CD4-positive, CD25-positive, alpha-beta regulatory T cell (primary cell): ENCODE data around the gene TFF1. TPM values are rescaled to one million over a fixed set of nuclear protein-coding genes. Genes with fewer than 3 reads are reported as not detected.

ENCODE experiments used
- ATAC-seq, 2 donors: fragments of 150-1000 bp; cut with Tn5 transposase; one replicate each; pipeline ENCODE4 v1.10.0; 2021; ENCODE audit warnings: low read depth in 2 of 2, moderate number of reproducible peaks in 2 of 2, moderate library complexity in 1 of 2
- DNase-seq, 3 donors: peaks; one replicate each; pipeline versions ENCODE4 v3.0.0 to v3.0.0-alpha.2; 2012 to 2022; ENCODE audit warnings: mixed read lengths in 1 of 3
- H3K27ac ChIP-seq: one replicate; pipeline ENCODE4 v1.7.0; 2013; ENCODE audit warnings: mild to moderate bottlenecking, low read length; ENCODE audit not compliant: insufficient read depth, poor library complexity, severe bottlenecking
- H3K27me3 ChIP-seq: one replicate; pipeline ENCODE4 v1.7.0; 2013; ENCODE audit warnings: low read length; ENCODE audit not compliant: control insufficient read depth, insufficient read depth
- H3K36me3 ChIP-seq: one replicate; pipeline ENCODE4 v1.7.0; 2013; ENCODE audit warnings: mild to moderate bottlenecking, low read length, moderate library complexity; ENCODE audit not compliant: control insufficient read depth, insufficient read depth
- H3K4me1 ChIP-seq: 2 replicates; pipeline ENCODE4 v1.7.0; 2013; ENCODE audit warnings: mild to moderate bottlenecking, low read length; ENCODE audit not compliant: insufficient read depth, control insufficient read depth, poor library complexity, severe bottlenecking
- H3K4me3 ChIP-seq: one replicate; pipeline ENCODE4 v1.7.0; 2013; ENCODE audit warnings: low read depth, mild to moderate bottlenecking, low read length, moderate library complexity
- H3K9me3 ChIP-seq, 2 experiments: 1 replicate in 1 of 2; 2 replicates in 1 of 2; pipeline ENCODE4 v1.7.0; 2013; ENCODE audit warnings: low read length in 2 of 2, mild to moderate bottlenecking in 1 of 2, moderate library complexity in 1 of 2; ENCODE audit not compliant: control insufficient read depth in 2 of 2
- H3K27ac Mint-ChIP-seq, 3 donors: one replicate each; pipeline ENCODE4 v1.8.0; 2020 to 2022; ENCODE audit warnings: mild to moderate bottlenecking in 3 of 3, mixed read lengths in 3 of 3, moderate library complexity in 2 of 3
- H3K27me3 Mint-ChIP-seq: one replicate; pipeline ENCODE4 v1.8.0; 2022; ENCODE audit warnings: mild to moderate bottlenecking, mixed read lengths
- H3K36me3 Mint-ChIP-seq: one replicate; pipeline ENCODE4 v1.8.0; 2020; ENCODE audit warnings: mixed read lengths
- H3K4me1 Mint-ChIP-seq, 4 donors: one replicate each; pipeline ENCODE4 v1.8.0; 2020 to 2022; ENCODE audit warnings: mixed read lengths in 4 of 4, mild to moderate bottlenecking in 1 of 4
- H3K4me3 Mint-ChIP-seq, 4 donors: one replicate each; pipeline ENCODE4 v1.8.0; 2020 to 2022; ENCODE audit warnings: mild to moderate bottlenecking in 4 of 4, mixed read lengths in 4 of 4, moderate library complexity in 3 of 4
- H3K9me3 Mint-ChIP-seq, 7 donors: one replicate each; pipeline ENCODE4 v1.8.0; 2020 to 2022; ENCODE audit warnings: mixed read lengths in 7 of 7, mild to moderate bottlenecking in 3 of 7, moderate library complexity in 2 of 7
- polyA plus RNA-seq, 4 donors: library from polyadenylated mRNA; unstranded; fragments of 300-500 nt; fragmentation: Illumina TruSeq; gene quantifications; one replicate each; pipeline ENCODE4 v1.2.3, GENCODE V29; 2021
- total RNA-seq: library from RNA; stranded (reverse); gene quantifications from one replicate; pipeline ENCODE4 v1.2.3, GENCODE V29; 2022

Gene TFF1
- total and polyA plus RNA-seq, 5 donors from 2014 or later = not detected

- ATAC-seq = no peak
Observed at GRCh38 chr21:42365770-42366169, 565 bp downstream of the TFF1 start.

GRCh38 chr21:42364304-42364865 lies 1.9 kb downstream of the TFF1 start:
- H3K4me1 Mint-ChIP-seq = peaks cover 0 to 2% (median 0%) of the 10 kb centered on the region in 4 donors
- no peaks in the 10 kb centered on the region for H3K36me3 Mint-ChIP-seq
- no peak overlapping the region for H3K27ac Mint-ChIP-seq
- Histone ChIP-seq H3K4me1 (no peaks in the 10 kb centered on the region), H3K4me3 (no peak overlapping the region), H3K27me3 (no peaks in the 10 kb centered on the region), H3K36me3 (no peaks in the 10 kb centered on the region), H3K27ac (no peak overlapping the region), H3K9me3 (peaks cover 0 to 5% of the 10 kb centered on the region in 2 experiments)
- DNase-seq (no peak), ATAC-seq (no peak)
- H3K4me3 Mint-ChIP-seq = no peak overlapping the region
- H3K9me3 Mint-ChIP-seq = no peaks in the 10 kb centered on the region
- H3K27me3 Mint-ChIP-seq = peaks cover 15% of the 10 kb centered on the region

More at GRCh38 chr21:42365770-42366169, 565 bp downstream of the TFF1 start:
- DNase-seq = no peak
- H3K27me3 ChIP-seq = no peaks in the 10 kb centered on the region
- H3K27ac ChIP-seq = no peak overlapping the region
- no peaks in the 10 kb centered on the region for H3K9me3 ChIP-seq
- no peak overlapping the region for H3K27ac Mint-ChIP-seq
- no peaks in the 10 kb centered on the region for H3K36me3 ChIP-seq
- no peaks in the 10 kb centered on the region for H3K4me1 ChIP-seq
- no peak overlapping the region for H3K4me3 Mint-ChIP-seq
- no peaks in the 10 kb centered on the region for H3K36me3 Mint-ChIP-seq
- no peaks in the 10 kb centered on the region for H3K9me3 Mint-ChIP-seq
- H3K4me3 ChIP-seq = no peak overlapping the region
- peaks cover 15% of the 10 kb centered on the region for H3K27me3 Mint-ChIP-seq
- peaks cover 0 to 2% (median 0%) of the 10 kb centered on the region in 4 donors for H3K4me1 Mint-ChIP-seq

DNA sequence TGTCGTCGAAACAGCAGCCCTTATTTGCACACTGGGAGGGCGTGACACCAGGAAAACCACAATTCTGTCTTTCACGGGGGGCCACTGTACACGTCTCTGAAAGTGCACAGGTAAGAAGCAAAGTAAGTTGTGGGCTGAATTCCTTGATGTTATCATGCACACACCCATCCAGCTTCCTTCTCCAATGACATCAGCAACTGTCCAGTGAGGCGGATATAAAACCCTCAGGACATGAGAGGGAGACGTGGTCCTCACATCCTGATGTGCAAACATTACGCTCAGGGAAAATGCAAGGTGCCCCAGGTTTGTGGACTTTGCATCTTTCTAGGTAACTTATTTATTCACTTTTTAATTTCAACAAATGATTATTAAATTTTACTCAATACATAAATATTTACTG lies 3.0 kb downstream of the TFF1 start:
- DNase-seq (no peak), ATAC-seq (no peak)
- Histone ChIP-seq H3K36me3 (no peaks in the 10 kb centered on the region), H3K27me3 (no peaks in the 10 kb centered on the region), H3K9me3 (peaks cover 0 to 5% of the 10 kb centered on the region in 2 experiments), H3K27ac (no peak overlapping the region), H3K4me1 (no peaks in the 10 kb centered on the region), H3K4me3 (no peak overlapping the region)
- H3K27ac Mint-ChIP-seq = no peak overlapping the region
- peaks cover 0 to 2% (median 0%) of the 10 kb centered on the region in 7 donors for H3K9me3 Mint-ChIP-seq
- H3K27me3 Mint-ChIP-seq = peaks cover 15% of the 10 kb centered on the region
- no peak overlapping the region for H3K4me3 Mint-ChIP-seq
- no peaks in the 10 kb centered on the region for H3K36me3 Mint-ChIP-seq
- H3K4me1 Mint-ChIP-seq = peaks cover 0 to 2% (median 0%) of the 10 kb centered on the region in 4 donors

- H3K9me3 Mint-ChIP-seq = peaks cover 0 to 2% (median 0%) of the 10 kb centered on the region in 7 donors
- peaks cover 15% of the 10 kb centered on the region for H3K27me3 Mint-ChIP-seq
- H3K27me3 ChIP-seq = no peaks in the 10 kb centered on the region
- no peaks in the 10 kb centered on the region for H3K36me3 Mint-ChIP-seq
- no peak overlapping the region for H3K27ac Mint-ChIP-seq
- H3K4me3 ChIP-seq = no peak overlapping the region
- no peak for ATAC-seq
- peaks cover 0 to 2% (median 0%) of the 10 kb centered on the region in 4 donors for H3K4me1 Mint-ChIP-seq
- H3K36me3 ChIP-seq = no peaks in the 10 kb centered on the region
- H3K9me3 ChIP-seq = peaks cover 0 to 5% of the 10 kb centered on the region in 2 experiments
- H3K4me3 Mint-ChIP-seq = no peak overlapping the region
- DNase-seq = no peak
- no peak overlapping the region for H3K27ac ChIP-seq
- H3K4me1 ChIP-seq = no peaks in the 10 kb centered on the region
Observed at GRCh38 chr21:42362700-42363099, 3.6 kb downstream of the TFF1 start.

- H3K9me3 Mint-ChIP-seq = peaks cover 0 to 2% (median 0%) of the 10 kb centered on the region in 7 donors
- Histone ChIP-seq H3K27ac (no peak overlapping the region), H3K36me3 (no peaks in the 10 kb centered on the region), H3K27me3 (peaks cover 1% of the 10 kb centered on the region), H3K9me3 (peaks cover 0 to 5% of the 10 kb centered on the region in 2 experiments), H3K4me3 (no peak overlapping the region), H3K4me1 (no peaks in the 10 kb centered on the region)
- no peak overlapping the region for H3K4me3 Mint-ChIP-seq
- H3K4me1 Mint-ChIP-seq = no peaks in the 10 kb centered on the region
- H3K27ac Mint-ChIP-seq = no peak overlapping the region
- H3K36me3 Mint-ChIP-seq = no peaks in the 10 kb centered on the region
- DNase-seq (no peak), ATAC-seq (no peak)
- H3K27me3 Mint-ChIP-seq = peaks cover 11% of the 10 kb centered on the region
Observed at GRCh38 chr21:42362198-42362597, 4.1 kb downstream of the TFF1 start.

DNA sequence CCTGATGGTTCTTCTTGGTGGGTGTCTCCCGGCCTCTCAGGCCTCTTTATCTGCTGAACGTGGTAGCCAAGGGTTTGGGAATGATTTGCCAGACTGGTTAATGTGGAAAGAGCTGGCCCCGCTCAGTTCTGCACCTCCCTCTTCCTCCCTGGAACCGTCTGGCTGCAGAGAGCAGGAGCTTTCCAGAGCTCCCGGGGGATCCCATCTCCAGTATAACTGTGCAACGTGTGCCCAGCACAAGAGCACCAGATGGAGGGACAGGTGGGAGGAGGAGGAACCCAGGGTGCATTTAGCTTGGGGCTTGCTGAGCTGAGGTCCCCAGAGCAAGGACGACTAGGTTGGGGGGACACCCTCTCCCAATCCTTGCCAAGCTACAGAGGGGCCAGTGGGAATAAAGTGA lies 5.0 kb downstream of the TFF1 start:
- Mint-ChIP-seq H3K4me1 (no peaks in the 10 kb centered on the region), H3K27ac (no peak overlapping the region), H3K27me3 (peaks cover 11% of the 10 kb centered on the region), H3K9me3 (peaks cover 0 to 3% (median 0%) of the 10 kb centered on the region in 7 donors), H3K36me3 (no peaks in the 10 kb centered on the region), H3K4me3 (no peak overlapping the region)
- no peaks in the 10 kb centered on the region for H3K36me3 ChIP-seq
- peaks cover 0 to 5% of the 10 kb centered on the region in 2 experiments for H3K9me3 ChIP-seq
- no peak overlapping the region for H3K27ac ChIP-seq
- ATAC-seq (no peak), DNase-seq (no peak)
- no peaks in the 10 kb centered on the region for H3K4me1 ChIP-seq
- peaks cover 4% of the 10 kb centered on the region for H3K27me3 ChIP-seq
- H3K4me3 ChIP-seq = no peak overlapping the region

GRCh38 chr21:42360317-42360716 lies 6.0 kb downstream of the TFF1 start:
- H3K27me3 Mint-ChIP-seq = peaks cover 7% of the 10 kb centered on the region
- Histone ChIP-seq H3K4me1 (no peaks in the 10 kb centered on the region), H3K27me3 (peaks cover 4% of the 10 kb centered on the region), H3K9me3 (peaks cover 4 to 11% of the 10 kb centered on the region in 2 experiments), H3K36me3 (no peaks in the 10 kb centered on the region), H3K4me3 (no peak overlapping the region), H3K27ac (no peak overlapping the region)
- H3K27ac Mint-ChIP-seq = no peak overlapping the region
- no peaks in the 10 kb centered on the region for H3K36me3 Mint-ChIP-seq
- no peak for ATAC-seq
- H3K4me3 Mint-ChIP-seq = no peak overlapping the region
- peaks cover 0 to 8% (median 0%) of the 10 kb centered on the region in 7 donors for H3K9me3 Mint-ChIP-seq
- DNase-seq = peak in 1 of 3 donors; percentile 26
- no peaks in the 10 kb centered on the region for H3K4me1 Mint-ChIP-seq

GRCh38 chr21:42358937-42359336 lies 7.4 kb downstream of the TFF1 start:
- H3K36me3 Mint-ChIP-seq = peaks cover 5% of the 10 kb centered on the region
- DNase-seq = no peak
- ATAC-seq = no peak
- no peak overlapping the region for H3K27ac ChIP-seq
- no peak overlapping the region for H3K4me3 ChIP-seq
- no peaks in the 10 kb centered on the region for H3K4me1 ChIP-seq
- peaks cover 4% of the 10 kb centered on the region for H3K27me3 ChIP-seq
- peaks cover 9 to 22% of the 10 kb centered on the region in 2 experiments for H3K9me3 ChIP-seq
- H3K27me3 Mint-ChIP-seq = peaks cover 11% of the 10 kb centered on the region
- no peak overlapping the region for H3K27ac Mint-ChIP-seq
- H3K4me3 Mint-ChIP-seq = no peak overlapping the region
- no peaks in the 10 kb centered on the region for H3K4me1 Mint-ChIP-seq
- no peaks in the 10 kb centered on the region for H3K36me3 ChIP-seq
- H3K9me3 Mint-ChIP-seq = peaks cover 0 to 18% (median 2%) of the 10 kb centered on the region in 7 donors
